Ovary (tissue), 3 donors: ENCODE measurements around the gene KCTD16.

Source experiments
- EP300 ChIP-seq: sonication (generic); formaldehyde crosslinking; IDR thresholded peaks from one replicate; pipeline ENCODE4 v1.6.1; 2017; ENCODE audit warnings: antibody characterized with exemption
- TF ChIP-seq, protein P1 (sequence below), 3 donors: fragments of 450-650 bp in 2 of 3; fragments of 200-600 bp in 1 of 3; IDR thresholded peaks; one replicate each; pipeline versions ENCODE4 v1.5.1 to v1.8.0; 2016 to 2022; ENCODE audit warnings: antibody characterized with exemption in 3 of 3, mild to moderate bottlenecking in 1 of 3
- donor health status: DM: no; HTN: no; CAD: no.

DNA sequence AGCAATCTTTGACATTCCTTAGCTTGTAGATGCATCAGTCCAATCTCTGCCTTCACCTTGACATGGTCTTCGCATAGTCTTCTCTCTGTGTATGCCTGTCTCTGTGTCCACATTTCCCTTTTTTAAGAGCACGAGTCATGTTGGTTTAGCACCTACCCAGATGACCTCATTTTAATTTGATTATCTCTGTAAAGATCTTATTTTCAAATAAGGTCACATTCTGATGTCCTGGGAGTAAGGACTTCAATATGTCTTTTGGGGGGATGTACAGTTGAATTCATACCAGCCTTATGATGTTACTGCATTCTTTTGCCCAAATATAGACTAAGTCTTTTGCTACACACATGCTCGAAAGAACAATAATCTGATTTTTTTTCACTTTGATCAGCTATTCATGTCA is 6.9 kb downstream of the KCTD16 start:
- TF ChIP-seq EP300 = no peak
- TF ChIP-seq, protein P1, sequence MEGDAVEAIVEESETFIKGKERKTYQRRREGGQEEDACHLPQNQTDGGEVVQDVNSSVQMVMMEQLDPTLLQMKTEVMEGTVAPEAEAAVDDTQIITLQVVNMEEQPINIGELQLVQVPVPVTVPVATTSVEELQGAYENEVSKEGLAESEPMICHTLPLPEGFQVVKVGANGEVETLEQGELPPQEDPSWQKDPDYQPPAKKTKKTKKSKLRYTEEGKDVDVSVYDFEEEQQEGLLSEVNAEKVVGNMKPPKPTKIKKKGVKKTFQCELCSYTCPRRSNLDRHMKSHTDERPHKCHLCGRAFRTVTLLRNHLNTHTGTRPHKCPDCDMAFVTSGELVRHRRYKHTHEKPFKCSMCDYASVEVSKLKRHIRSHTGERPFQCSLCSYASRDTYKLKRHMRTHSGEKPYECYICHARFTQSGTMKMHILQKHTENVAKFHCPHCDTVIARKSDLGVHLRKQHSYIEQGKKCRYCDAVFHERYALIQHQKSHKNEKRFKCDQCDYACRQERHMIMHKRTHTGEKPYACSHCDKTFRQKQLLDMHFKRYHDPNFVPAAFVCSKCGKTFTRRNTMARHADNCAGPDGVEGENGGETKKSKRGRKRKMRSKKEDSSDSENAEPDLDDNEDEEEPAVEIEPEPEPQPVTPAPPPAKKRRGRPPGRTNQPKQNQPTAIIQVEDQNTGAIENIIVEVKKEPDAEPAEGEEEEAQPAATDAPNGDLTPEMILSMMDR (IDR thresholded peaks at IDR 0.05) = no peak
